ENCODE results near the gene C20orf204.
"Not testable (repeated sequence)": the region's sequence is repeated elsewhere in the genome, so short reads cannot be mapped to it uniquely, and the experiment has no call there.

Gene C20orf204

DNA sequence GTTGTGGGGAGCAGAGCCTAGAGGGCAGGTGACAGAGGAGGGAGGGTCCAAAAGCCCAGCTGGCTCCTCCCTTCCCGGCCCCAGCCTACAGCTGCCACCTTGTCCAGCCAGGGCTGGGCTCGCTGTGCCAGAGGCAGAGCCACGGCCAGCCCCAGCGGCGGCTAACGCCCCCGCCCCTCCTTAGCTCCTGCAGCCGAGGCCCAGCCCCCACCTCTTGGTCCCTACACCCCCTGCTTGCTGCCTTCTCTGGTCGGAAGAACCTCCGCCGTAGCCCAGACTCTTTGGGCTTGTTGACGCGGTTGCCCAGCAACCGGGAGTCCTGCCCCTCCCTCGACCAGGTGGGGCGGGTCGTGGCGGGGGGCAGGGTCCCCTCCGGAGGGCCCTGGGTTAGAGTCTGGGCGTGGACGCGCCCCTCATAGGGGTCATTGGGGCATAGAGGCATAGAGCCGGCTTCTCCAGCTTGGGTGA is 48.7 kb downstream of the C20orf204 start:
- DNase-seq = no peak

- no peak for DNase-seq
Measured at GRCh38 chr20:64086801-64087200, 50.8 kb downstream of the C20orf204 start.

DNA sequence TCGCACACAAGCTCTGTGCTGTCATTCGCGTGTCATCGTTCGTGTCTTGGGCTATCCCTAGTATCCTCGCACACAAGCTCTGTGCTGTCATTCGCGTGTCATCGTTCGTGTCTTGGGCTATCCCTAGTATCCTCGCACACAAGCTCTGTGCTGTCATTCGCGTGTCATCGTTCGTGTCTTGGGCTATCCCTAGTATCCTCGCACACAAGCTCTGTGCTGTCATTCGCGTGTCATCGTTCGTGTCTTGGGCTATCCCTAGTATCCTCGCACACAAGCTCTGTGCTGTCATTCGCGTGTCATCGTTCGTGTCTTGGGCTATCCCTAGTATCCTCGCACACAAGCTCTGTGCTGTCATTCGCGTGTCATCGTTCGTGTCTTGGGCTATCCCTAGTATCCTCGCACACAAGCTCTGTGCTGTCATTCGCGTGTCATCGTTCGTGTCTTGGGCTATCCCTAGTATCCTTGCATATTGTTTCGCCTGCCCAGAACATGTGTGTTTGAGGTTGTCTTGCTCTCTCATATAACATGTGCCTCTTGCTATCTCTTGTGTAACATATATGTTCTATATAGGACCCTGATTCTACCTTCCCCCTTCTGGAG is 51.3 kb downstream of the C20orf204 start:
- DNase-seq = not testable (repeated sequence)

GRCh38 chr20:64088586-64088985 is 52.6 kb downstream of the C20orf204 start:
- not testable (repeated sequence) for DNase-seq
